ENCODE results near the gene ADRA1B. TPM values are rescaled to one million over a fixed set of nuclear protein-coding genes. Genes with fewer than 3 reads are reported as not detected.
A peak's percentile ranks its signal among the peaks of the same experiment; 100 is the strongest.

Gene ADRA1B
- total RNA-seq, 1 donor from 2014 or later: 7.1 TPM

DNA sequence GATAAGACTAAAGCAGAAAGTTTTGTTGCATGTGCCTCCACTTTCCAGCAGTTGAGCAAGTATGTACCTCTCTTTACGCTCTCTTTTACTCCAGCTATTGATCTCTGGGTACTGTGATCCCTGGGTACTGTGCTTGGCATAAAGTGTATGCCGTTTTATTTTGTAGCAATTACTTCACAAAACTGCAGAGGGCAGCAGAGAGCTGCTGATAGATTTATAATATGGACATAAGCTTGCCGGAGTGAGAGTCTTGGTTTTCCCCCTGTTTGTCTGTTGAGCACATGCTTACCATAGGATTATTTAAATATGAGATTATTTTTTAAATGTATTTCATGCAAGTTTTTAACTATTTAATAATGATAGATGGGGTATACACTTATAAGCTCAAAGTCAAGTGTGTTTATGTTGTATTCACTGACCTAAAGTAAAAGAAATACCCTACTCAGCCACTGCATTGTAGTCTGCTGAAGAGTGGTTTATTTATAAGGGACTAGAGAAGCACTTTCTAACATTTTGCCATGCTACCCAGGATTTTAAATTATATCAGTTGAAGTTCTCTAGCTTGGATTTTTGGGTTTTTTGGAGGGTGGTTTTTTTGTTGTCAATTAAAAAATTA, 105.7 kb downstream of the ADRA1B start:
- no peak overlapping the region for H3K27ac ChIP-seq

More for the DNA sequence above, 105.7 kb downstream of the ADRA1B start:
- Histone ChIP-seq H3K4me3 (no peak overlapping the region), H3K9me3 (no peaks in the 10 kb centered on the region), H3K4me1 (peaks cover 16% of the 10 kb centered on the region), H3K36me3 (peaks cover 30% of the 10 kb centered on the region), H3K27me3 (no peaks in the 10 kb centered on the region)
- intact Hi-C loops (cut with DNase I): no loop called here
- TF ChIP-seq, protein P1, sequence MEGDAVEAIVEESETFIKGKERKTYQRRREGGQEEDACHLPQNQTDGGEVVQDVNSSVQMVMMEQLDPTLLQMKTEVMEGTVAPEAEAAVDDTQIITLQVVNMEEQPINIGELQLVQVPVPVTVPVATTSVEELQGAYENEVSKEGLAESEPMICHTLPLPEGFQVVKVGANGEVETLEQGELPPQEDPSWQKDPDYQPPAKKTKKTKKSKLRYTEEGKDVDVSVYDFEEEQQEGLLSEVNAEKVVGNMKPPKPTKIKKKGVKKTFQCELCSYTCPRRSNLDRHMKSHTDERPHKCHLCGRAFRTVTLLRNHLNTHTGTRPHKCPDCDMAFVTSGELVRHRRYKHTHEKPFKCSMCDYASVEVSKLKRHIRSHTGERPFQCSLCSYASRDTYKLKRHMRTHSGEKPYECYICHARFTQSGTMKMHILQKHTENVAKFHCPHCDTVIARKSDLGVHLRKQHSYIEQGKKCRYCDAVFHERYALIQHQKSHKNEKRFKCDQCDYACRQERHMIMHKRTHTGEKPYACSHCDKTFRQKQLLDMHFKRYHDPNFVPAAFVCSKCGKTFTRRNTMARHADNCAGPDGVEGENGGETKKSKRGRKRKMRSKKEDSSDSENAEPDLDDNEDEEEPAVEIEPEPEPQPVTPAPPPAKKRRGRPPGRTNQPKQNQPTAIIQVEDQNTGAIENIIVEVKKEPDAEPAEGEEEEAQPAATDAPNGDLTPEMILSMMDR (IDR thresholded peaks at IDR 0.05): peak; percentile 77
- ATAC-seq (peak; percentile 94), DNase-seq (no peak)

Other genes starting within 250 kb of the ADRA1B start
- gene TTC1, start 92.7 kb downstream of the ADRA1B start, total RNA-seq: 39.6 TPM
- gene PWWP2A, start 203.0 kb downstream of the ADRA1B start, total RNA-seq: 26.7 TPM

Measured in upper lobe of right lung (tissue), 1 donor.